ENCODE data around the gene SPPL2C. TPM values are rescaled to one million over a fixed set of nuclear protein-coding genes. Genes with fewer than 3 reads are reported as not detected.

Gene SPPL2C
- total RNA-seq, 1 experiment from 2014 or later = not detected

DNA sequence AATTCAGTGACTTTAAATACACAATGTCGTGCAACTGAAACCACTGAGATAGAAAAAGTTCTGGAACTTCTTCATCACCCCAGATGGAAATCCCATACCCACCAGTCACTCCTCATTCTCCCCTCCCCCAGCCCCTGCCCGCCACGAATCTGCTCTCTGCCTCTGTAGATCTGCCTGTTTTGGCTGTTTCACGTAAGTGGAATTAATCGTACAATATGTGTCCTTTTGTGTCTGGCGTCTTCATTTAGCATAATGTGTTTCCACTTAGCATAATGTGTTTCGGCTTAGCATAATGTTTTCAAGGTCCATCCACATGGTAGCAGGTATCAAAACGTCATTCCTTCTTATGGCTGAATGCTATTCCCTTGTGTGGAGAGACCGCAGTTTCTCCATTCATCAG is 3.5 kb upstream of the SPPL2C start:
- Histone ChIP-seq H3K27me3 (ENCODE audit: insufficient read depth, low read length) (no peaks in the 10 kb centered on the region), H4K91ac (ENCODE audit: insufficient read length, low read depth, low read length) (no peak overlapping the region), H4K8ac (replicated peaks; ENCODE audit: insufficient read length, low read depth, low read length) (no peak overlapping the region), H3K23ac (ENCODE audit: insufficient read length, low read depth, low read length) (no peak overlapping the region), H3K79me1 (ENCODE audit: insufficient read depth, low read depth, low read length, poor library complexity, severe bottlenecking) (no peaks in the 10 kb centered on the region), H2BK5ac (ENCODE audit: insufficient read length, low read length) (no peak overlapping the region), H3K9ac (ENCODE audit: extremely low read depth, insufficient read length, low read length) (no peak overlapping the region), H3K14ac (ENCODE audit: insufficient read depth, low read length) (no peak overlapping the region), H4K5ac (ENCODE audit: insufficient read length, low read depth, low read length) (no peak overlapping the region), H2BK120ac (ENCODE audit: low read depth, low read length, poor library complexity, severe bottlenecking) (no peak overlapping the region), H2BK20ac (ENCODE audit: low read depth, low read length, poor library complexity, severe bottlenecking) (no peak overlapping the region), H3K4ac (ENCODE audit: low read depth, low read length) (no peak overlapping the region), H3K4me2 (ENCODE audit: insufficient read depth, insufficient read length, low read length) (no peak overlapping the region), H3K4me1 (ENCODE audit: insufficient read depth, low read length) (no peaks in the 10 kb centered on the region), H2BK12ac (ENCODE audit: insufficient read length, low read depth, low read length) (no peak overlapping the region), H4K20me1 (ENCODE audit: control insufficient read depth, insufficient read depth, insufficient read length) (peaks cover 4% of the 10 kb centered on the region), H3T11ph (ENCODE audit: low read length) (no peak overlapping the region), H3K79me2 (ENCODE audit: insufficient read depth, low read length) (no peaks in the 10 kb centered on the region), H3K27ac (ENCODE audit: insufficient read length, low read depth, low read length) (no peak overlapping the region), H3K23me2 (ENCODE audit: insufficient read length, low read depth, low read length, poor library complexity, severe bottlenecking) (no peaks in the 10 kb centered on the region), H2BK15ac (ENCODE audit: low read depth, low read length) (no peak overlapping the region), H3K9me3 (ENCODE audit: control insufficient read depth, low read depth, low read length) (no peaks in the 10 kb centered on the region), H2AFZ (ENCODE audit: low read length) (no peak overlapping the region), H3K56ac (ENCODE audit: insufficient read length, low read depth, low read length) (no peak overlapping the region), H2AK5ac (ENCODE audit: insufficient read length, low read length) (no peak overlapping the region), H3K18ac (ENCODE audit: insufficient read length, low read depth, low read length) (no peak overlapping the region)
- TF ChIP-seq, protein P1, sequence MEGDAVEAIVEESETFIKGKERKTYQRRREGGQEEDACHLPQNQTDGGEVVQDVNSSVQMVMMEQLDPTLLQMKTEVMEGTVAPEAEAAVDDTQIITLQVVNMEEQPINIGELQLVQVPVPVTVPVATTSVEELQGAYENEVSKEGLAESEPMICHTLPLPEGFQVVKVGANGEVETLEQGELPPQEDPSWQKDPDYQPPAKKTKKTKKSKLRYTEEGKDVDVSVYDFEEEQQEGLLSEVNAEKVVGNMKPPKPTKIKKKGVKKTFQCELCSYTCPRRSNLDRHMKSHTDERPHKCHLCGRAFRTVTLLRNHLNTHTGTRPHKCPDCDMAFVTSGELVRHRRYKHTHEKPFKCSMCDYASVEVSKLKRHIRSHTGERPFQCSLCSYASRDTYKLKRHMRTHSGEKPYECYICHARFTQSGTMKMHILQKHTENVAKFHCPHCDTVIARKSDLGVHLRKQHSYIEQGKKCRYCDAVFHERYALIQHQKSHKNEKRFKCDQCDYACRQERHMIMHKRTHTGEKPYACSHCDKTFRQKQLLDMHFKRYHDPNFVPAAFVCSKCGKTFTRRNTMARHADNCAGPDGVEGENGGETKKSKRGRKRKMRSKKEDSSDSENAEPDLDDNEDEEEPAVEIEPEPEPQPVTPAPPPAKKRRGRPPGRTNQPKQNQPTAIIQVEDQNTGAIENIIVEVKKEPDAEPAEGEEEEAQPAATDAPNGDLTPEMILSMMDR (conservative IDR thresholded peaks at IDR 0.05) = no peak
- H3K4me1 Mint-ChIP-seq = peaks cover 3 to 10% of the 10 kb centered on the region in 2 experiments; a peak in 2 of 4 replicates
- peaks cover 2% of the 10 kb centered on the region for H3K27me3 Mint-ChIP-seq (ENCODE audit: low read depth)
- no peak overlapping the region for H3K4me3 Mint-ChIP-seq
- H3K9me3 Mint-ChIP-seq = no peaks in the 10 kb centered on the region
- DNase-seq = no peak
- no peak overlapping the region for H3K27ac Mint-ChIP-seq
- no CpG with 5 or more reads among the region's 9 CpGs for WGBS (ENCODE audit: extremely low coverage, insufficient read length, low lambda C conversion rate)
- H3K36me3 Mint-ChIP-seq (ENCODE audit: insufficient read depth in 1 of 3, low read depth in 3 of 3) = no peaks in the 10 kb centered on the region
